ENCODE measurements around the gene KCNQ1.

Gene KCNQ1

GRCh38 chr11:2424811-2425495 is 19.9 kb upstream of the KCNQ1 start:
- DNase-seq (ENCODE audit: low spot score): no peak

- no peak for DNase-seq (ENCODE audit: low spot score)
Observed at GRCh38 chr11:2425506-2425905, 19.3 kb upstream of the KCNQ1 start.

DNA sequence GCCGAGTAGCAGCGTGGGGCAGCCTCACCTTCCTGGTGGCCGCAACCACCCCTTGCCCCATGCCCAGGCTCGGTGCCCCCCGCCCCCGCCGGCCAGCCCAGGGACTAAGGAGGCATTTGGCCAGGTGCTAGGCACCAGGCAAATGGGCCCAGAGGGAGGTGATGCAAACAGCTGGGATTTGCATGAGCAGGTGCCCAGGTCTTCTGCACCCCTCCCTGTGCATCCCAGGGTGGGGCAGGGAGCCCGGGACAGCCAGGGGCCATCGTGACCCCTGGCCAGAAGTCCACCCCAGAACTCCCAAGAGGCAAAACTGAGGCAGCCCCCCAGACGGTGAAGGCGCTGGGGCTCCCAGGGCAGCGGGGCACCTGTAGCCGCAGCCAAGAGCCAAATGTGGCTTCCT is 18.6 kb upstream of the KCNQ1 start:
- DNase-seq (ENCODE audit: low spot score): no peak

- no peak for DNase-seq (ENCODE audit: low spot score)
Observed at GRCh38 chr11:2426826-2427521, 17.8 kb upstream of the KCNQ1 start.

DNA sequence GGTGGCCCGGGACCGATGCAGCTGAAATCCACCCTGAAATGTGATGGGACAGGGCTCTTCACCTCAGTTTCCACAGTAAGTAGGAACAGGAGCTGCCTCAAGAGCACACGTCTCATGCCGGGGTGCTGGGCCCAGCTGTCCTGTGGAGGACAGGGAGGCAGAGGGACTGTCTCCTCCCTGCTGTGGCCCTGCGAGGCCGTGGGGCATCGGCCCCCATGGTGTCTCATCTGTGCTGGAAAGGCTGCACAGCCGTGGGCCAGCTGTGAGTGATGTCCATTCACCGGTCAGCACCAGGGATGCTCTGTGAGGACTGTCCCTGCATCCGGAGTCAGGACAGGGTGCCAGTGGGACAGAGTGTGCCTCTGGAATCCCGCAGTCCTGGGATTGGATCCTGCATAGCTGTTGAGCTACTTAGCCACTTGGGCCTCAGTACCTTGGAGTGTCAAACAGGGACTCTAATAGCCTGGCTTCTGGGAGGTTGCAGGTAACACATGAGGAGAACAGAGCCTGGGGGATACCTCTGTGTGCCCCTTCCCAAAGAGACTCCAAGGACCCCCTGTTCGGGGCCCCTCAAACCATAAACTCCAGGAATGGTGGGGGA is 17.0 kb upstream of the KCNQ1 start:
- no peak for DNase-seq (ENCODE audit: low spot score)

- DNase-seq (ENCODE audit: low spot score): peak; percentile 85
Observed at GRCh38 chr11:2428322-2428795, 16.4 kb upstream of the KCNQ1 start.

GRCh38 chr11:2431395-2431794 is 13.4 kb upstream of the KCNQ1 start:
- DNase-seq (ENCODE audit: low spot score): no peak

GRCh38 chr11:2432171-2432621 is 12.6 kb upstream of the KCNQ1 start:
- no peak for DNase-seq (ENCODE audit: low spot score)

GRCh38 chr11:2432628-2433071 is 12.2 kb upstream of the KCNQ1 start:
- DNase-seq (ENCODE audit: low spot score): no peak

DNA sequence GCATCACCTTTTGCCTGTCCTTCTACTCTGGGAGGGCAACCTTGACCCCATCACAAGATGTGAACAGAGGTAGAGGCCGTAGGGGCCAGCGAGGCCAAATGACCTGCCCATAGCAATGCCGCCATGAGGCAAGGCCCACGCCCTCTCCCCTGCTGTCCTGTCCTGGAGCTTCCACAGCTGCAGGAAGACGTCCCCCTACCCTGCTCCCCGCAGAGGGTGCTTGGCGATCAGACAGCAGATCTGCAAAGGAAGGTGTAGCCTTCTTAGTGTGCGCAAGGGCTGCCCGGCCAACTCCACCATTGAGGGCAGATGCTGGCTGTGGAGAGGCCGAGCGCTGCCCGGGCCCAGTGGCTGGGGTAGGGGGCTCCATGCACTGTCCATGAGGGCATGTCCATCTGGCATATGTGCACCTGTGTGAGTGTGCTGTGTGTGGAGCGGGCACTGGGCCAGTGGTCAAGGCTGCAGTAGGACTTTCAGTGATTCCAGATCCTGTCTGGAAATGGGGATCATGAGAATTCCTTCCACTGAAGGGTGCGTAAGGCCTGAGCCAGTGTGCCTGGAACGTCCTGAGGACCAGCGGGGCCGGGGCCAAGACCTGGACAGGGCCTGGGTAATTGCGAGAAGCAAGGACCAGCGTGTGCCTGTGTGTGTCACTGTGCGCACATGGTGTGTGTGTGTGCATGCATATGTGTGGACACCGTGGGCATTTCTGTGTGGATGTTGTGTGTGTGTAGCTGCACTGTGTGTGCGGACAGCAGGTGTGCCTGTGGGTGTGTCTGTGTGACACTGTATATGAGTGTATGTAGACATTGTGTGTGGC is 11.5 kb upstream of the KCNQ1 start:
- DNase-seq (ENCODE audit: low spot score): no peak

DNA sequence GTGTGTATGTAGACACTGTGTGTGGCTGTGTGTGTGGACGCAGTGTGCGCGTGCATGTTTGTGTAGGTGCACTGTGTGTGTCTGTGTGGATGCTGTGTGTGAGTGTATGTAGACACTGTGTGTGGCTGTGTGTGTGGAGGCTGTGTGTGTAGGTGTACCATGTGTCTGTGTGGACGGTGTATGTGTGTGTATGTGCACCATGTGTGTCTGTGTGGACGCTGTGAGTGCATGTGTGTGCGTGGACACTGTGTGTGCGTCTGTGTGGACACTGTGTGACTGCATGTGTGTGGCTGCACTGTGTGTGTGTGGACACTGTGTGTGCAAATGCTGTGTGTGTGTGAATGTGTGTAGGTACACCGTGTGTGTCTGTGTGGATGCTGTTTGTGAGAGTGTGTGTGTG is 10.8 kb upstream of the KCNQ1 start:
- no peak for DNase-seq (ENCODE audit: low spot score)

DNA sequence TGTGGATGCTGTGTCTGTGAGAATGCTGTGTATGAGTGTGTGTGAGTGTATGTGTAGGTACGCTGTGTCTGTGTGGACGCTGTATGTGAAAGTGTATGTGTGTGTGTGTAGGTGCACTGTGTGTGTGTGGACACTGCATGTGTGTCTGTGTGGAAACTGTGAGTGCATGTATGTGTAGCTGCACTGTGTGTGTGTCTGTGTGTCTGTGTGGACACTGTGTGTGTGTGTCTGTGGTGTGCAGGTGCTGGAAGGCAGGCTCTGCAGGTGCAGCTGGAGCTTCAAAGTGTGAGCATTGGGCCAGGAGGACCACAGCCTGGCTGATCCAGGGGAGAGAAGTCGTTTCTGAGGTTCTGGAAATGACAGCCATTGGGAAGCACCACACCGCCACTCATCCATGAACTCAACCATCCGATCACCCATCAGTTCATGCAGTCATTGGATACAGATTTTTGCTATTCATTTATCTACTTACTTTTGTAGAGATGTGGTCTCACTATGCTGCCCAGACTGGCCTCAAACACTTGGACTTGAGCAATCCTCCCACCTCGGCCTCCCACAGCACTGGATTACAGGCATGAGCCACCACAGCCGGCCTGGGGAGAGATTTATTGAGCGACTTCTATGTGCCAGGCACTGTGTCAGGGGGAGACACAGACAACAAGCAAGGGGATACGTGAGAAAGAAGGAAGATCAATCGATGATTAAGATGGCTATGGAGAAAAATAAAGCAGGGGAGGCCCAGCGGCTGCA is 10.1 kb upstream of the KCNQ1 start:
- DNase-seq (ENCODE audit: low spot score): no peak

DNA sequence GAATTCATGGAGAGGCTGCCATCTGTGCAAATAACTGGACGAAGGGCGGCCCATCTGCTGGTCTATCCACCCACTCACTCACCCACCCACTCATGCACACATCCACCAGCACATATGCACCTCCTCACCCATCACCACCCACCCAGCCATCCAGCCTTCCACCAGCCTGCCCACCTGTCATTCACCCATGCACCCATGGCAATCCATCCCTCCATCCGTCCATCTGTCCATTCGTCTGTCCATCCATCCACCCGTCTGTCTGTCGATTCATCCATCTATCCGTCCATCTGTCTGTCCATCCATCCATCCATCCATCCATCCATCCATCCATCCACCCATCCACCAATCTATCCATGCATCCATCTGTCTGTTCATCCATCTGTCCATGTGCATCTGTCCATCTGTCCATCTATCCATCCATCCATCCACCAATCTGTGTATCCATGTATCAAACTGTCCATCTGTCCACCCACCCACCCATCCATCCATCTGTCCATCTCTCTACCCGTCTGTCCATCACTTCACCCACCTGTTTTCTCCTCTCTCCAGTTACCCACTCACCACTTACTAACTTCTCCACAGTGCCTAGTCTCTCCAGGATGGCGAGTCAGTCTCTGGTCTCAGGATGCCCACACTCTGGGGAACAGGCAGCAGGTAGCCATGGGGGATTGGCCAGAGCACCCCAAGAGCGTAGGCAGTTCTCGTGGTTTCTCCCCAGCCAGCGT is 9.4 kb upstream of the KCNQ1 start:
- no peak for DNase-seq (ENCODE audit: low spot score)

GRCh38 chr11:2436013-2436520 is 8.7 kb upstream of the KCNQ1 start:
- DNase-seq (ENCODE audit: low spot score): no peak

- DNase-seq (ENCODE audit: low spot score): no peak
Observed at GRCh38 chr11:2436521-2437031, 8.2 kb upstream of the KCNQ1 start.

DNA sequence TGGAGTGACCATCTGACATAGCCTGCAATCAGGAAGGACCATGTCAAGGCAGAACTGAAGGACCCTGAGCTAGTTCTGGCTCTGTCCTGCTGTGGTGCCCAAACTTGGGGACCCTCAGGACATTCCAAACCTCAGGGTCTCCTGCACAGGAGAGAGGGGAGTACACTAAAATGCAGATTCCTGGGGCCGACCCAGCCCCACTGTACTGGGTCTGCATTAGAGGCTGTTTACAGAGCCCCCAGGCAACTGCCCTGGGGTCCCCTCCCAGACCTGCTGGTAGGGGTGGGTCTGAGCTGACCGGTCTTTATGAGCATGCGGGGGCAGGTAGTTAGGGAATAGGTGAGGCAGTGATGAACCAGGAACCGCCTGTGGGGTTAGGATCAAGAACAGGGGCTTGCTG is 7.3 kb upstream of the KCNQ1 start:
- DNase-seq (ENCODE audit: low spot score): no peak

GRCh38 chr11:2439820-2440219 is 5.0 kb upstream of the KCNQ1 start:
- no peak for DNase-seq (ENCODE audit: low spot score)

DNA sequence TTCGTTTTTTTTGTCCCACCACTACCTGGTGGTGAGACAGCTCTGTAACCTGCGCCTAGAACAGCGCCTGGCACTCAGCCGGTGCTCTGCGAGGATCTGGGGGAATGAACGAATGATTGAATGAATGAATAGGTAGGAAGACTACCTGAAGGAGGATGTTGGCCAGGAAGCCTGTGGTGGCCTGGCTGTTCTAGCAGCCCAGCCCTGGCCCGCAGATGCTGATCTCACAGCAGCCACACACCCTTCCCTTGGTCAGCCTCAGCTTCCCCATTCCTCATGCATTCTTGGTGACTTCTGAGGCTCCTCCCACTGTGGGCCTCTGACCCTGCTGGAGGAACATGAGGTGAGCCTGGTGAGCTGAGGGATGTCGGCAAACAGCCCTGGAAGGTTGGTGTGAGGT is 4.2 kb upstream of the KCNQ1 start:
- DNase-seq (ENCODE audit: low spot score): no peak

- DNase-seq (ENCODE audit: low spot score): no peak
Observed at GRCh38 chr11:2441171-2441570, 3.6 kb upstream of the KCNQ1 start.

DNA sequence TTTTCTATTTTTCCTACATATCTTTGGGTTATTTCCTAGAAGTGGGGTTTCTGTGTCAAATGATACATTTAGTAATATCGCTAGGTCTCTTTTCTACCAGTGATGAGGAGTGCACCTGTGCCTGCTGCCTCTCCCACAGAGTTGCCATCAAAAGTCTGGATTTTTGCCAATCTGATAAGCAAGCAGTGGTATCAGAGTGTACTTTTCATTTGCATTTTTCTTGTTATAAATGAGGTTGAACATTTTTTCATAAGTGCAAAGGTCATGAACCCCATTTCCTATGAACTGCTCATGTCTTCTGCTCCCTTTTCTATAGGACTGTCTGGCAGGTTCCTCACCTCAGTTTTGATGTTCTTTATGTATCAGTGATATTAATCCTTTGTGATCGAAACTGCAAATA is 2.2 kb upstream of the KCNQ1 start:
- DNase-seq (ENCODE audit: low spot score): no peak

- no peak for DNase-seq (ENCODE audit: low spot score)
Observed at GRCh38 chr11:2443406-2443805, 1.4 kb upstream of the KCNQ1 start.

Measured in NAMALWA (cell line).